Astrocyte of the spinal cord (primary cell): ENCODE measurements around the gene CACNB4.
A peak's percentile ranks its signal among the peaks of the same experiment; 100 is the strongest.

Experiments
- DNase-seq: peaks from one replicate; pipeline ENCODE4 v3.0.0; 2011; ENCODE audit warnings: low read depth, low spot score
- H3K4me3 ChIP-seq: 2 replicates; pipeline ENCODE4 v1.5.1; 2011; ENCODE audit warnings: low read depth, mild to moderate bottlenecking, low read length, moderate library complexity
- in situ Hi-C: cut with HindIII; loops from 2 replicates; pipeline ENCODE4 v1.10.0; 2017; ENCODE audit warnings: low sequenced_read_pairs
- TF ChIP-seq, protein P1 (sequence below): IDR thresholded peaks from 2 replicates; pipeline ENCODE4 v1.5.1; 2012; ENCODE audit warnings: low read depth, mild to moderate bottlenecking, low read length, inconsistent platforms

Gene CACNB4

DNA sequence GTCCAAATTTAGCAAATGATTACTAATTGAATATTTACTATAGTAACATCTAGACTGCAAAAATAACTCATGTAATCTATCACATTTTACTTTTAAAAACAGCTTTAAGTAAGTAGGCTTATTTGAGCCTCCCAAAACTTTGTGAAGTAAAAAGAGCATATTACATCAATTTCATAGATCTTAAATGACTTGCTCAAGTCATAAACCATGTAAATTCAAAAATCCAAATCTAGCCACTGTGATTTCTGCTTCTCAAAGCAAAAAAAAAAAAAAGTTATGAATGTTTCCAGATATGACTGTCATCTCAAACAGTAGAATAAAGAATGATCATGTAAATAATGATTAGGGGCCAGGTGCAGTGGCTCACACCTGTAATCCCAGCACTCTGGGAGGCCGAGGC, 37.5 kb downstream of the CACNB4 start:
- TF ChIP-seq, protein P1, sequence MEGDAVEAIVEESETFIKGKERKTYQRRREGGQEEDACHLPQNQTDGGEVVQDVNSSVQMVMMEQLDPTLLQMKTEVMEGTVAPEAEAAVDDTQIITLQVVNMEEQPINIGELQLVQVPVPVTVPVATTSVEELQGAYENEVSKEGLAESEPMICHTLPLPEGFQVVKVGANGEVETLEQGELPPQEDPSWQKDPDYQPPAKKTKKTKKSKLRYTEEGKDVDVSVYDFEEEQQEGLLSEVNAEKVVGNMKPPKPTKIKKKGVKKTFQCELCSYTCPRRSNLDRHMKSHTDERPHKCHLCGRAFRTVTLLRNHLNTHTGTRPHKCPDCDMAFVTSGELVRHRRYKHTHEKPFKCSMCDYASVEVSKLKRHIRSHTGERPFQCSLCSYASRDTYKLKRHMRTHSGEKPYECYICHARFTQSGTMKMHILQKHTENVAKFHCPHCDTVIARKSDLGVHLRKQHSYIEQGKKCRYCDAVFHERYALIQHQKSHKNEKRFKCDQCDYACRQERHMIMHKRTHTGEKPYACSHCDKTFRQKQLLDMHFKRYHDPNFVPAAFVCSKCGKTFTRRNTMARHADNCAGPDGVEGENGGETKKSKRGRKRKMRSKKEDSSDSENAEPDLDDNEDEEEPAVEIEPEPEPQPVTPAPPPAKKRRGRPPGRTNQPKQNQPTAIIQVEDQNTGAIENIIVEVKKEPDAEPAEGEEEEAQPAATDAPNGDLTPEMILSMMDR, result no peak
- no peak for DNase-seq
- in situ Hi-C loops, result no loop called here
- no peak overlapping the region for H3K4me3 ChIP-seq

DNA sequence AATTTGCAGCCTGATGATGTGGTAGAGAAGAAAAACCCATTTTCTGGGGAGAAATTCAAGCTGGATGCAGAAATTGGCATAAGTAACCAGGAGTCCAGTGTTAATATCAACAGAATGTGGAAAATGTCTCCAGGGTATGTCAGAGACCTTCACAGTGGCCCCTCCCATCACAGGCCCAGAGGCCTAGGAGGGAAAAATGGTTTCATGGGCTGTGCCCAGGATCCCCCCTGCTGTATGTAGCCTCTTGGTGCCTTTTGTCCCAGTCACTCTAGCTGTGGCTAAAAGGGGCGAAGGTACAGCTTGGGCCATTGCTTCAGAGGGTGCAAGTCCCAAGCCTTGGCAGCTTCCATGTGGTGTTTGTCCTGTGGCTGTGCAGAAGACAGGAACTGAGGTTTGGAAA, 40.2 kb downstream of the CACNB4 start:
- TF ChIP-seq, protein P1, result no peak

DNA sequence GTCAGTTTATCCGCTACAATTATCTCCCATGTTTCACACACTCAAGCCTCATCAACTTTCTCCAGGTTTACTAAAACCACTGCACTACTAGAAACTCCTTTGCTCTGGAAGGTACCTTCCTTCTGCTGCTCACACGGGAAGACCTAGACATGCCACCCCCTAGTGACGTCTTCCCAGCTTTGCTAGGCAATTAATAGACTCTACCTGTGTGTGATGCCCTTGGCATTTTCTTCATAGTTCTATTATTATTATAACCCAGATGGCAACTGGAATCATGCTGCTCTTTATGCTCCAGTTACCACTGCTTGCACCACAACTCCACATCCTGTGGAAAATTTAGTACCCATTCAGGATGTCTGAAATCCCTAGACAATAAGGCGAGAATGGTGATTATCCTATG, 42.4 kb downstream of the CACNB4 start:
- H3K4me3 ChIP-seq, result no peak overlapping the region
- in situ Hi-C loops, result no loop called here
- TF ChIP-seq, protein P1, result no peak
- no peak for DNase-seq

More for the DNA sequence above, 40.2 kb downstream of the CACNB4 start:
- no peak overlapping the region for H3K4me3 ChIP-seq
- in situ Hi-C loops, result no loop called here
- DNase-seq, result no peak

DNA sequence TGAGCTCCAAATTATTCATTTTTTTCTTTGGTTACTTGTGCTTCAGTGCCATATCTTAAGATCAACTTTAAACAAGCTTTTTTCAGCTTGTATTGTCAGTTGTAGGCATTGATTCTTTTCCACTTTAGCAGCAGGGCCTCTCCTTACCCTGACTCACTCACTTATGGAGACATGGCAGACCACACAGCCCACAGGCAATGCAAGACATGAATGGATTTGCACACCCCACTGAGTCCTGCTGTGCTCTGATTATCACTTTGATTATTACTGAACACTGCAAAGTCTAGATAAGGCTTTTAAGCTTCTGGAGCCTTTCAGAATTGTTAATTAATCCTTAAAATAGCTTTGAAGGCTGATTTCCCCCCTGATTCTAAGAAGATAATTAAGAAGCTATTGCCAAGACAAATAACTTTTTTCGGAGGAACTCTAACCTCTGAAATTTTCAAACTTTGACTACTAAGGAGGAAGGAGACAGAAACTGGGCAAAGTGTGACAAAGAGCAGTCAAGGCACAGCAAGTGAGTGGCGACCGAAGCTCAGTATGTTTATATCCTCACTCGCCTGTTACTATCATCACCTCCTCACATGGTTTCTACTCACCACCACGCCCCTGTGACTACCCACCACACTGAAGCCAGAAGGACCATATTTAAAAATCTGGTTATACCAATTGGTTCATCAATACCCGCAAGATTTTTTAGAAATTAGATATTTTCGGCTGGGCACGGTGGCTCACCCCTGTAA, 43.3 kb downstream of the CACNB4 start:
- TF ChIP-seq, protein P1, result no peak
- in situ Hi-C loops, result no loop called here
- H3K4me3 ChIP-seq, result no peak overlapping the region
- DNase-seq, result peak; percentile 56

DNA sequence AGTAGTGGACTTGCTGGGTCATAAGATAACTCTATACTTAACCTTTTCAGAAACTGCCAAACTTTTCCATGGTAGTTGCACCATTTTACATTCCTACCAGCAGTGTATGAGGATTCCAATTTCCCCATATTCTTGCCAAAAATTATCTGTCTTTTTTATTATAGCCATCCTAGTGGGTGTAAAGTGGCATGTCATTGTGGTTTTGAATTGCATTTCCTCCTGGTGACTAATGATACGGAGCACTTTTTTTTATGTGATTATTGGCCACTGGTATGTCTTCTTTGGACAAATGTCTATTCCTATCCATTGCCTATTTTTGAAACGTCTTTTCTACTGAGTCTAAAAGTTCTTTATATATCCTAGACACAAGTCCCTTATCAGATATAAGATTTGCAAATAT, 44.3 kb downstream of the CACNB4 start:
- in situ Hi-C loops, result no loop called here
- no peak overlapping the region for H3K4me3 ChIP-seq
- DNase-seq, result peak; percentile 74
- TF ChIP-seq, protein P1, result no peak

DNA sequence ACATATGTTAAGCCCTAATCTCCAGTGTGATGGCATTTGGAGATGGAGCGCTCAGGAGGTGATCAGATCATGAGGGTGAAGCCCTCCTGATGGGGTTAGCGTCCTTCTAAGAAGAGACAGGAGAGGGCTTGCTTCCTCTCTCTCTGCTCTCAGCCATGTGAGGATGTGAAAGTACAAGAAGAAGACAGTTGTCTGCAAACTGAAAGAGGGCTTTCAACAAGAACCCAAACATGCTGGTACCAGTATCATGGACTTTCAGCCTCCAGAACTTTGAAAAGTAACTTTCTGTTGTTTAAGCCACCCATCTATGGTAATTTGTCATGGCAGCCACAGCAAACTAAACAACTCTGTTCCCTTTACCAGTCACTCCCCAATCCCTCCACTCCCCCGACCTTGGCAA, 47.4 kb downstream of the CACNB4 start:
- in situ Hi-C loops, result no loop called here
- H3K4me3 ChIP-seq, result no peak overlapping the region
- TF ChIP-seq, protein P1, result no peak
- DNase-seq, result no peak

DNA sequence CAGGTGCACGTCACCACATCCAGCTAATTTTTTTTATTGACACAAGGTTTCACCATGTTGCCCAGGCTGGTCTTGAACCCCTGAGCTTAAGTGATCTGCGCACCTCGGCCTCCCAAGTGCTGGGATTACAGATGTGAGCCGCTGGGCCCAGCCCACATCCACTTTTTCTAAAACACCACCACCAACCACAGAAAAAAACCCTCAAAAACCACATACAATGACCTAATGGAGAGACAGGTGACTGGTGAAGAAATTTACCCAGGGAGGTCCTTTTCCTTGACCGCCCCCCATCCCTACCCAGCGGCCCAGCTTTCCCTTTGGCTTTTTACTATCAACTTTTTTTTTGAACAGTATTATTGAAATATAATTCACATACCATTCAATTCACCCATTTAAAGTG, 47.9 kb downstream of the CACNB4 start:
- H3K4me3 ChIP-seq, result no peak overlapping the region
- TF ChIP-seq, protein P1, result no peak
- no peak for DNase-seq
- in situ Hi-C loops, result no loop called here
